SK-N-SH treated with all-trans-retinoic acid at 6 μM for 48 hours (cell line): ENCODE results near the gene DENND1A.

ENCODE experiments used
- ATAC-seq: fragments of 200-7000 bp; cut with Tn5 transposase; 3 replicates; pipeline ENCODE4 v1.9.1; 2020; ENCODE audit warnings: mild to moderate bottlenecking, moderate library complexity
- ARNTL ChIP-seq: fragments of 450-650 bp; formaldehyde crosslinking; IDR thresholded peaks from 2 replicates; pipeline ENCODE4 v1.5.0; 2020; ENCODE audit warnings: low read depth, mild to moderate bottlenecking, moderate library complexity, borderline replicate concordance
- CREB5 ChIP-seq: fragments of 250-450 bp; sonication (Bioruptor Pico); IDR thresholded peaks from 2 replicates; pipeline ENCODE4 v1.5.1; 2020; ENCODE audit warnings: low read depth, mild to moderate bottlenecking, moderate library complexity
- CSRNP3 ChIP-seq: fragments of 250-450 bp; sonication (Bioruptor Pico); IDR thresholded peaks from 2 replicates; pipeline ENCODE4 v1.5.1; 2021; ENCODE audit warnings: mild to moderate bottlenecking, moderate library complexity
- GLIS3 ChIP-seq: fragments of 250-450 bp; sonication (Bioruptor Pico); IDR thresholded peaks from 2 replicates; pipeline ENCODE4 v1.5.0; 2020; ENCODE audit warnings: mild to moderate bottlenecking, moderate library complexity
- ISL1 ChIP-seq: fragments of 250-450 bp; sonication (Bioruptor Pico); IDR thresholded peaks from 2 replicates; pipeline ENCODE4 v2.1.2; 2022; ENCODE audit warnings: mild to moderate bottlenecking, moderate library complexity
- PATZ1 ChIP-seq: fragments of 250-450 bp; sonication (Bioruptor Pico); IDR thresholded peaks from 2 replicates; pipeline ENCODE4 v1.8.0; 2020; ENCODE audit warnings: mild to moderate bottlenecking, moderate library complexity, borderline replicate concordance
- RARB ChIP-seq: fragments of 250-450 bp; sonication (Bioruptor Pico); IDR thresholded peaks from 2 replicates; pipeline ENCODE4 v1.8.0; 2021; ENCODE audit warnings: mild to moderate bottlenecking, moderate library complexity
- SNAI2 ChIP-seq: fragments of 250-450 bp; sonication (Bioruptor Pico); IDR thresholded peaks from 2 replicates; pipeline ENCODE4 v1.5.0; 2020; ENCODE audit warnings: mild to moderate bottlenecking, moderate library complexity
- TCF4 ChIP-seq: fragments of 250-450 bp; sonication (Bioruptor Pico); IDR thresholded peaks from 2 replicates; pipeline ENCODE4 v1.8.0; 2021; ENCODE audit warnings: mild to moderate bottlenecking, moderate library complexity, borderline replicate concordance
- TOX ChIP-seq: fragments of 250-450 bp; sonication (Bioruptor Pico); IDR thresholded peaks from 2 replicates; pipeline ENCODE4 v1.8.0; 2021; ENCODE audit warnings: mild to moderate bottlenecking, moderate library complexity, borderline replicate concordance
- TSHZ2 ChIP-seq: fragments of 250-450 bp; sonication (Bioruptor Pico); IDR thresholded peaks from 2 replicates; pipeline ENCODE4 v1.5.0; 2020; ENCODE audit warnings: mild to moderate bottlenecking, moderate library complexity
- ZC3H10 ChIP-seq: fragments of 250-450 bp; sonication (Bioruptor Pico); IDR thresholded peaks from 2 replicates; pipeline ENCODE4 v1.5.1; 2021; ENCODE audit warnings: mild to moderate bottlenecking, moderate library complexity
- ZFP3 ChIP-seq: fragments of 250-450 bp; sonication (Bioruptor Pico); IDR thresholded peaks from 2 replicates; pipeline ENCODE4 v1.5.0; 2020; ENCODE audit warnings: mild to moderate bottlenecking, moderate library complexity
- ZFP30 ChIP-seq: fragments of 450-650 bp; formaldehyde crosslinking; IDR thresholded peaks from 2 replicates; pipeline ENCODE4 v1.5.0; 2022; ENCODE audit warnings: mild to moderate bottlenecking, moderate library complexity
- ZNF70 ChIP-seq: fragments of 450-650 bp; formaldehyde crosslinking; IDR thresholded peaks from 2 replicates; pipeline ENCODE4 v1.5.0; 2020; ENCODE audit warnings: mild to moderate bottlenecking, moderate library complexity
- ZNF8 ChIP-seq: fragments of 450-650 bp; formaldehyde crosslinking; IDR thresholded peaks from 2 replicates; pipeline ENCODE4 v1.5.0; 2020; ENCODE audit warnings: mild to moderate bottlenecking, moderate library complexity

DENND1A gene

GRCh38 chr9:123952641-123953495 is 22.9 kb upstream of the DENND1A start (continued):
- TF ChIP-seq PATZ1 (CRISPR knock-in tag) (no peak), RARB (CRISPR knock-in tag) (no peak), TSHZ2 (CRISPR knock-in tag) (no peak), ZFP30 (CRISPR knock-in tag) (no peak), GLIS3 (CRISPR knock-in tag) (no peak), ZNF8 (CRISPR knock-in tag) (no peak), ZC3H10 (CRISPR knock-in tag) (no peak), ARNTL (CRISPR knock-in tag) (no peak), TCF4 (no peak), SNAI2 (no peak), ISL1 (CRISPR knock-in tag) (no peak), ZFP3 (CRISPR knock-in tag) (no peak), ZNF70 (no peak)
- TF ChIP-seq, all 23 proteins: peak for 0

GRCh38 chr9:123948286-123948685 is 18.4 kb upstream of the DENND1A start:
- no peak for ATAC-seq
- TF ChIP-seq CREB5 (CRISPR knock-in tag) (no peak), TSHZ2 (CRISPR knock-in tag) (no peak), ISL1 (CRISPR knock-in tag) (no peak), ZC3H10 (CRISPR knock-in tag) (no peak)

- no peak for ATAC-seq
- no peak for TF ChIP-seq GLIS3 (CRISPR knock-in tag)
- TF ChIP-seq ARNTL (CRISPR knock-in tag): no peak
- TF ChIP-seq ZFP30 (CRISPR knock-in tag): no peak
- no peak for TF ChIP-seq TSHZ2 (CRISPR knock-in tag)
- no peak for TF ChIP-seq TOX (CRISPR knock-in tag)
- no peak for TF ChIP-seq ZNF8 (CRISPR knock-in tag)
- TF ChIP-seq CREB5 (CRISPR knock-in tag): no peak
- no peak for TF ChIP-seq ZC3H10 (CRISPR knock-in tag)
- no peak for TF ChIP-seq CSRNP3
These were observed 17.4 kb upstream of the DENND1A start for GRCh38 chr9:123947326-123947725.
